NB4 (cell line): ENCODE results near the gene CREB3L4.
A peak's percentile ranks its signal among the peaks of the same experiment; 100 is the strongest.

ENCODE experiments used
- DNase-seq: peaks from one replicate; pipeline ENCODE4 v3.0.0; 2010; ENCODE audit warnings: low read depth
- H3K4me3 ChIP-seq: one replicate; pipeline ENCODE4 v1.5.1; 2011; ENCODE audit warnings: mild to moderate bottlenecking, low read depth, low read length, moderate library complexity
- MYC ChIP-seq: IDR thresholded peaks from 2 replicates; pipeline ENCODE4 v1.6.1; 2011; ENCODE audit warnings: low read depth, low read length
- POLR2A ChIP-seq: IDR thresholded peaks from 2 replicates; pipeline ENCODE4 v1.6.1; 2011; ENCODE audit warnings: mild to moderate bottlenecking; ENCODE audit not compliant: insufficient read length; ENCODE audit errors: extremely low read depth
- TF ChIP-seq, protein P1 (sequence below): IDR thresholded peaks from 2 replicates; pipeline ENCODE4 v1.6.1; 2011; ENCODE audit warnings: low read depth, low read length
- TF ChIP-seq, protein P2 (sequence below): IDR thresholded peaks from one replicate; pipeline ENCODE4 v1.5.1; 2012; ENCODE audit warnings: low read depth, low read length

The CREB3L4 gene

DNA sequence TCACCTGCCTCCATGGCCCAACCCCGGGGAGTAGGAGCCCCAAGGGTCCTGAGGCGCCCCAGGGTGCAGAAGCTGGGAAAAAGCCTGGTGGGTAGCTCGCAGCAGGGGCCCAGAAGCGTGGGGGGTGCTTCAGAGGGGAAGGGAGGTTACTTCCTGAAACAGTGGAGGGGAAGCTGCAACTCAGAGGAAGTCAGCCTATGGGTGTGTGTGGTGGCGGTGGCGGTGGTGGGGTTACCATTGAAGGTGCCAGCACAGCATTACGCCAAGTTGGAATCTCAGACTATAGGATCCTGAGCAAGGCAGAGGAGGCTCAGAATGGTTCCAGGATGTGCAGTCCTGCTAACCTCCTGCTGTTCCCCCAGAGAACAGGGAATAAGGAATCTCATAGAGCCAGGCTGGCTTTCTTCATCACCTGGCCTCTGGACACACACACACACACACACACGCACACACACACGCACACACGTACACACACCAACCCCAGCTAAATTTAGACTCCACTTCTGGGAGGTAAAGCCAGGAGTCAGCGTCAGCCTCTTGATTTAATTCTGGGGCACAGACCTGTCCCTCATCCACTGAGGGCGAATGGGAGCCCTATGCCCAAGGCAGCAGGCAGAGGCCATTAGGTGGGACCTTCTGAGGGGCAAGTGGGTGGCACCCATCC, 22.4 kb upstream of the CREB3L4 start:
- DNase-seq: peak; percentile 94

DNA sequence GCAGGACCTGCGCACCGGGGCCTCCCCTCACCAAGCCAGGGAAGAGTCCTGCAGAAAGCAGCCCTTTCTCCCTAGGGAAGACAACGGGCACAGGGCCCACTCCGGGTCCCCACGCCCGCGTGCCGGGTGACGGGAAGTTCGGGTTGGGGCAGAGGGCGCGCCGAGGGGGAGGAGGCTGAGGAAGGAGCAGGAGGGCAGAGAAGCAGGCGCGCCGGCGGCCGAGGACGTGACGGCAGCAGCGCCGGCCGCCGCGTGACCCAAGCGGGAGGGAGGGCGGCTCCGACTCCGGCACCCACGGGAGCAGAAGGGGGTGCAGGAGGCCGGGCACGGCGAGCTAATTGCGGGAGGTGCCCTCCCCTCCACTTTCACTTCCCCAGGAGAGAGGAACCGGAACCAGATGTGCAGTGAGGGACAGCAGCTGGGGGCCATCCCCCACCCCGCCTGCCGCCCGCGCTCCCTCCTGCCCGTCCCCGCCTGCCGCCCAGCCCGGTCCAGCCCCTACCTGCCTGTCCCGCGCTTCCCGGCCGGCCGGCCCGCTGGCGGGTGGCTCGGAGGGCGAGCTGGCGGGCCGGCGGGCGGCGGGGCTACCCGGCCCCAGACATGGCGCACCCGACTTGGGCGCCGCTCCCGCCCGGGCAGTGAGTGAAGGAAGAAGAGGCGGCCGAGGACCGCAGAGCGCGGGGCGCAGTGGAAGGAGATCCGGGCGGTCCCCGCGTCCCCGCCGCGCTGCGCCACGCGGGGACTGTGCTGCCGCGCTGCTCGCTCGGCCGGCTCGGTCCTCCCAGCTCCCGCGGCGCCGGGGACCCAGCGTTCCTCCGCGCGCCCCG, 21.7 kb upstream of the CREB3L4 start:
- H3K4me3 ChIP-seq: peak overlapping the region; percentile 82
- TF ChIP-seq POLR2A (no peak), MYC (peak; percentile 56)
- TF ChIP-seq, protein P1, sequence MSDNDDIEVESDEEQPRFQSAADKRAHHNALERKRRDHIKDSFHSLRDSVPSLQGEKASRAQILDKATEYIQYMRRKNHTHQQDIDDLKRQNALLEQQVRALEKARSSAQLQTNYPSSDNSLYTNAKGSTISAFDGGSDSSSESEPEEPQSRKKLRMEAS: peak; percentile 68
- TF ChIP-seq, protein P2, sequence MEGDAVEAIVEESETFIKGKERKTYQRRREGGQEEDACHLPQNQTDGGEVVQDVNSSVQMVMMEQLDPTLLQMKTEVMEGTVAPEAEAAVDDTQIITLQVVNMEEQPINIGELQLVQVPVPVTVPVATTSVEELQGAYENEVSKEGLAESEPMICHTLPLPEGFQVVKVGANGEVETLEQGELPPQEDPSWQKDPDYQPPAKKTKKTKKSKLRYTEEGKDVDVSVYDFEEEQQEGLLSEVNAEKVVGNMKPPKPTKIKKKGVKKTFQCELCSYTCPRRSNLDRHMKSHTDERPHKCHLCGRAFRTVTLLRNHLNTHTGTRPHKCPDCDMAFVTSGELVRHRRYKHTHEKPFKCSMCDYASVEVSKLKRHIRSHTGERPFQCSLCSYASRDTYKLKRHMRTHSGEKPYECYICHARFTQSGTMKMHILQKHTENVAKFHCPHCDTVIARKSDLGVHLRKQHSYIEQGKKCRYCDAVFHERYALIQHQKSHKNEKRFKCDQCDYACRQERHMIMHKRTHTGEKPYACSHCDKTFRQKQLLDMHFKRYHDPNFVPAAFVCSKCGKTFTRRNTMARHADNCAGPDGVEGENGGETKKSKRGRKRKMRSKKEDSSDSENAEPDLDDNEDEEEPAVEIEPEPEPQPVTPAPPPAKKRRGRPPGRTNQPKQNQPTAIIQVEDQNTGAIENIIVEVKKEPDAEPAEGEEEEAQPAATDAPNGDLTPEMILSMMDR: no peak
- peak; percentile 97 for DNase-seq

More for the DNA sequence above, 22.4 kb upstream of the CREB3L4 start:
- H3K4me3 ChIP-seq: peak overlapping the region; percentile 82
- TF ChIP-seq, protein P1: peak; percentile 48
- TF ChIP-seq MYC: peak; percentile 68
- TF ChIP-seq, protein P2: no peak
- TF ChIP-seq POLR2A: peak; percentile 15

DNA sequence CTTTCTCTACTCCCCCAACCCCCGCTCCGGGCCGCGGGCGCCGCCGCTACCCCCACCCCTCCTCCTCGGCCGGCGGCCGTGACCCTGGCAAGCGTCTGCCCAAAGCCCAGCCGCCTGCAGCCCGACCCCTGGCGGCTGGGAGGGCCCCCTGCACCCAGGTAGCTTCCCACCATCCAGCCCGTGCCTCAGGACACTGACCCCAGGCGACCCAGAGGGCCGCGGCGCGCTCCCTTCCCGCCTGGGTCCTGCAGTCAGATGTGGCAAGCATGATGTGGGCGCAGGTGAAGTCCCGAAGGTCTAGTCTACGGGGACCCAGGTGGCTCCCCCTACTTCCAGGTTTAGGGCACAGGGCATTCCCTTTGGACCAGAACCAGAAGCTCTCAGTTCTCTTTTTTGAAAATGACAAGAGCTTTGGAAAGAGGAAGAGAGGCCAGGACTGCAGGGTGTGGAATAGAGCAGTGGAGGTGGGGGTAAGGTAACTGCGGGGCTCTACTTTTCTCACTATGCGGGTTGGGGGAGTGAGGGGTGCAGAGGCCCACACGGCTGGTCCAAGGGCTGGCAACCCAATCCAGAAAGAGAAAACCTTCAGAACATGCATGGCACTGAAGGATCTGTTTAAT, 21.0 kb upstream of the CREB3L4 start, which contains the start of gene DENND4B:
Gene DENND4B (minus strand): TSS at position 97 of the 620 bp plus-strand sequence. CDS start 2,344 bp downstream, outside the sequence.
- DNase-seq: peak; percentile 92
- TF ChIP-seq POLR2A (peak; percentile 26), MYC (peak; percentile 49)
- TF ChIP-seq, protein P2: peak; percentile 77
- TF ChIP-seq, protein P1: peak; percentile 31
- peak within 1 kb of the TSS; percentile 82 for H3K4me3 ChIP-seq

DNA sequence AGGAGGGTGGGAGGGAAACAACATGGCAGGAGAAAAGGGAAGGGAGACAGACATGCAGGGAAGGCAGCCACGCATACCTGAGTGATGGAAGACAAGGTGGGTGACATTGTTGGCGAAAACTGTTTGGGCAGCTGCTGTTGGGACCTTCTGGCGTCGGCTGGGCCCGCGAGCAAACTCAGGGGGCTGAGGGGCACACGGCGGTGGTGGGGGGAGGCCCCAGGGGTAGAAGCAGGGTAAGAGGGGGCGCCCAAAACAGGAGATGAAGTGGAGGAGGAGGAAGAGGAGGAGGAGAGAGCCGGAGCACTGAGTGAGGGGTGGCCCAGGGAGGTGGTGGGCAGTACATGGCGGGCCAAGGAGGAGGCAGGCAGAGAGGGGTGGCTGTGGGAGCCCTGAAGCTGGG, 16.5 kb upstream of the CREB3L4 start:
- H3K4me3 ChIP-seq: no peak overlapping the region
- TF ChIP-seq, protein P2: no peak
- TF ChIP-seq POLR2A (no peak), MYC (no peak)
- TF ChIP-seq, protein P1: no peak
- no peak for DNase-seq

DNA sequence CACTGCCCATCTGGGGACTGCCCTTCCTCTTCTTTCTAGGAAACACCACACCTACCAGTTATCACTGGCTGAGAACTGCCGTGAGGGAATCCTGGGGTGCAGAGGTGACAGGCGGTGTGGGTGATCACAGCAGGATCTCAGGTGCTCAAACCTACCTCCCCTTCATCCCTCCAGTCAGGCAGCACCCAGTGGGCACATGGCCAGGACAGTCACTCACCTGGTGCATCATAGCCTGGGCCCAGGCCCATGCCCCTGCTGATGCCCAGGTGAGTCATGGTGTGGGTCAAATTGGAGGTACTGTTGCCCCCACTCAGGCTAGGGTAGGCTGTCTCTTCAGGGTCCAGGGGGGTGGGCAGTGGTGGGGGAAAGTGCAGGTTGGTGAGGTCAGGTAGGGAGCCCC, 15.9 kb upstream of the CREB3L4 start:
- no peak for TF ChIP-seq POLR2A
- TF ChIP-seq MYC: no peak
- TF ChIP-seq, protein P2: no peak
- TF ChIP-seq, protein P1: no peak
- DNase-seq: no peak
- no peak overlapping the region for H3K4me3 ChIP-seq
